Stimulated activated CD4-positive, alpha-beta T cell treated with anti-CD3 and anti-CD28 coated beads, Interleukin-4, amount 100 ng/mL, for 48 hours (primary cell): ENCODE measurements around the gene LDLRAD4.
"Not testable (repeated sequence)": the region's sequence is repeated elsewhere in the genome, so short reads cannot be mapped to it uniquely, and the experiment has no call there.

Source experiments
- DNase-seq, 2 donors: peaks; one replicate each; pipeline ENCODE4 v3.0.0-alpha.2; 2020; ENCODE audit warnings: low read depth in 2 of 2

The LDLRAD4 gene

DNA sequence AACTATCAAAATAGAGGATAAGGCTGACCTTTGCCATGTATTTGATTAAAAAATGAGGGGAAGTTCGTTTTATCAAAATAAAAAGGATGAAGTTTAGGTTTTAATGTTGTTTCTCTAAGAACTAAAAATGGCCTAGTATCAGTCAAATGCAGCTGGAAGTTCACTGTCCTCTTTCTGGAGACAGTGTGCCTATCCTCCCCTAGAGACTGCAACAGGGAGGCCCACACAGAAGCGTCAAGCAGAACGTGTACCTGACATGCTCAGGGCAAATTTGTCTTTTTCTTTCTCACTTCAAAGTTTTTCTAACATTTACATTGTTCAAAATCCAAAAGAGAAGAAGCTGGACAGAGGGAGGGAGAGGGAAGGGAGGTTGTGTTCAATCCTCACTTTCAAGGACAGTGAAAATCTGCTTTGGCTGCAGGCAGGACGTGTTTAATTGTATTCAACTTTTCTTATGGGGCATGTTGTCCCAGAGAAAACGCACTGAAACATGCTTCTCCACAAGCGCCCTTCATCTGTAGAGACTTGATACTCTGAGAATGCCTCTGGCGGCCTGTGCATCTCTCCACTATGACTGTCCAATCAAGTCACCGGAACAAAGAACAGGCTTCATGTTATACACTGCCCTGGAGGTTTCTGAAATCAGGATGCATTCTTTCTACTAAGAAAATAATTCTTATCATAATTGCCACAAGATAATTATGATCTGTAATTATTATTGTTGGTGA lies 442.7 kb downstream of the LDLRAD4 start:
- no peak for DNase-seq

GRCh38 chr18:13661779-13662256 lies 443.3 kb downstream of the LDLRAD4 start:
- no peak for DNase-seq

GRCh38 chr18:13672657-13673056 lies 454.1 kb downstream of the LDLRAD4 start:
- no peak for DNase-seq

GRCh38 chr18:13676471-13676870 lies 457.9 kb downstream of the LDLRAD4 start:
- no peak for DNase-seq

DNA sequence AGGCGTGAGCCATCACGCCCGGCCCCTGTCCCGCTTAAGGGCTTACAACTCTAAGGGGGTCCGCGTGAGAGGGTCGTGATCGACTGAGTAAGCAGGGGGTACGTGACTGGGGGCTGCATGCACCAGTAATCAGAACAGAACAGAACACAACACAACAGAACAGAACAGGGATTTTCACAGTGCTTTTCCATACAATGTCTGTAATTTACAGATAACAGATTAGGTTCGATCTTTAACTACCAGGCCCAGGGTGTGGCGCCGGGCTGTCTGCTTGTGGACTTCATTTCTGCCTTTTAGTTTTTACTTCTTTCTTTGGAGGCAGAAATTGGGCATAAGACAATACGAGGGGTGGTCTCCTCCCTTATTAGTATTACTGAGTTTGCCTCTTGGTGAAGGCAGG lies 458.8 kb downstream of the LDLRAD4 start:
- DNase-seq, result not testable (repeated sequence)

DNA sequence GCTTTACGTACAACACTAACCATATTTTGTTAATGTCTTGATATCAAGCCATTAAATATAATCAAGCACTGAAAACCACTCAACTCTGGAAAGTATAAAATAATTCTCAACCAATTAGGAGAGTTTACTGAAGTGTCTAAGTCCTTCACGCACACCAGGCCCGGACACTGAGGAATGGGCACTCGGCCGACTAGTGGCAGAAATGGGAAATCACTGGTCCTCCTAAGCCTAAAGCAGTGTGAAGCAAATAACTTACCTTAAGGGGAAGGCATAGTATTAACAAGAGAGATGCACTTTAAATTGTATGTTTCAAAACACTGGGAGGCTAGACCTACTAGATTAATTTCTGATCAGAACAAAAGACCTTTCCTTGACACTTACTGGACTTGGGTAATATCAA lies 462.1 kb downstream of the LDLRAD4 start:
- no peak for DNase-seq

DNA sequence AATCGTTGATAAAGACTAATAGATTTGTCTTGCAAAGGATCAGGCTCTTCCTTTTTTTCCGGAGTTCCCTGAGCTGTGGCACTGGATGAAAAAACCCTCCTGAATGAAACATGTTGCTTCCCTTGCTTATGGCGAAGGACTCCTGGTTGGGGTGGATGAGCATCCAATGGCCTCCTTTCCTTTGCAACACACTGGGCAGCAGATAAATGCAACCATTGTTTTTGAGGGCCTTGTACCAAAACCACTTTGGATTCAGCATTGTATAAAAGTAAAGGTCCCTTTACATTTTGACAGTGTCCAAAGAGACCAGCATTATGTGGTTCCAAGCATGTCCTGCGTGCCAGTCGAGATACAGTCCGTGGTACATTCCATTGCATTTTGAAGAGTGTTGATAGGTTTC lies 463.1 kb downstream of the LDLRAD4 start:
- no peak for DNase-seq

DNA sequence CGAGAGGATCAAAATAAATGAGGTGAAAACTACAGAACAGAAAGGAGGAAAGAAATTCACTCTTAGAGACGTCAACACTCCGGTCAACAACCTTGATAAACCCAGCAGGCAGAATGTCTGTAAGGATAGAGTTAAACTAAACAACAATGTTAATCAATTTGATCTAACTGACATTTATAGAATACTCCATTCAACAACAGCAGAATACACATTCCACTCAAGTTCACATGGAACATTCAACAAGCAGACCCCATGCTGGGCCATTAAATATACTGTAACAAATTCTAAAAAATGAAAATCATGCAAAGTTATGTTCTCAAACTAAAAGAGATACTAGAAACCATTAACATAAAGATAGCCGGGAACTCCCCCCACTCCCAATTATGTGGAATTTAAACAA lies 466.0 kb downstream of the LDLRAD4 start:
- no peak for DNase-seq

DNA sequence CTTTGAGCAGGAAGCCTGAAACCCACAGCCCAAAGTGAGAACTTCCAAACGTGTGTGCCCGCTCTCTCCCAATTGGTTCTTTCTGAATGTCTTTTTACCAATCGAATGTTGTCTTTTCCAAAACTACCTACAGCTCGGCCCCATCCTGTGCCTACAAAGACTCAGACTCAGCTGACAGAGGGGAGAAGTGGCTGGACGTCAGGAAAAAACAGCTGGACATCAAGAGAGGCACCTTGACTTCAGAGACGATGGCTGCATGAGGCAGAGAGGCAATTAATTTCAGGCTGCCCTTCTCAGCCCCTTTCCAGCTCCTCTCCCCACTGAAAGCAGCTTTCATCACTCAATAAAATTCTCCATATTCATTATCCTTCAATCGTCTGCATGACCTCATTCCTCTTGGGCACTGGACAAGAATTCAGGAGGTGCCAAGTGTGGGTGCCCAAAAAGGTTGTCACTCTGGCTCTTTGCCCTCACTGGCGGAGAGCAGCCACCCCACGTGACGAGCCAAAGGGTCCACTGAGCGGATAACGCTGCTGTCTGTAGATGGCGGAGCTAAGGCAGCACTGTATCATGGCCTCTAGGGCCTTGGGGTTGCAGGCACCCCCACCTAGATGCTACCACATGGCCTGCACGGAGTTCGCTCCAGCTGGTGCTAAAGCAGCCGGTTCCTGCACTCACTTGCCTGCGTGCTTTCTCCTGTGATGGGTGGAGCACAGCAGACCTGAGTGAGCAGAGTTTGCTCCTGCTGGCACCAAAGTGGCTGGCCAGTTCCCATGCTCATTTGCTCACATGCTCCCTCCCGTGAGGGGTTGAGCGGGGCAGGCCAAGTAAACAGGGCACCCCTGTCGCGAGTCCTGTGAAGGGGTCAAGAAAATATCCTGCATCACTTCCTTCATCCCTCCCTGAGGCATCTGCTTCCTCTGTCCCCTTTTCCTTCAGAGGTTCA lies 469.9 kb downstream of the LDLRAD4 start:
- DNase-seq, result no peak

DNA sequence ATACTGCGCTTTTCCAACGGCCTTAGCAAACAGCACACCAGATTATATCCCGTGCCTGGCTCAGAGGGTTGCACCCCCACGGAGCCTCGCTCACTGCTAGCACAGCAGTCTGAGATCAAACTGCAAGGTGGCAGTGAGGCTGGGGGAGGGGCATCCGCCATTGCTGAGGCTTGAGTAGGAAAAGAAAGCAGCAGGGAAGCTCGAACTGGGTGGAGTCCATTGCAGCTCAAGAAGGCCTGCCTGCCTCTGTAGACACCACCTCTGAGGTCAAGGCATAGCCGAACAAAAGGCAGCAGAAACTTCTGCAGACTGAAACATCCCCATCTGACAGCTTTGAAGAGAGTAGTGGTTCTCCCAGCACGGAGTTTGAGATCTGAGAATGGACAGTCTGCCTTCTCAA lies 471.5 kb downstream of the LDLRAD4 start:
- not testable (repeated sequence) for DNase-seq

DNA sequence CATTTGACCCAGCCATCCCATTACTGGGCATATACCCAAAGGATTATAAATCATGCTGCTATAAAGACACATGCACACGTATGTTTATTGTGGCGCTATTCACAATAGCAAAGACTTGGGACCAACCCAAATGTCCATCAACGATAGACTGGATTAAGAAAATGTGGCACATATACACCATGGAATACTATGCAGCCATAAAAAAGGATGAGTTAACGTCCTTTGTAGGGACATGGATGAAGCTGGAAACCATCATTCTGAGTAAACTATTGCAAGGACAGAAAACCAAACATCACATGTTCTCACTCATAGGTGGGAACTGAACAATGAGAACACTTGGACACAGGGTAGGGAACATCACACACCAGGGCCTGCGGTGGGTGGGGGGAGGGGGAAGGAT lies 476.8 kb downstream of the LDLRAD4 start:
- not testable (repeated sequence) for DNase-seq

GRCh38 chr18:13696961-13697360 lies 478.4 kb downstream of the LDLRAD4 start:
- DNase-seq, result no peak

DNA sequence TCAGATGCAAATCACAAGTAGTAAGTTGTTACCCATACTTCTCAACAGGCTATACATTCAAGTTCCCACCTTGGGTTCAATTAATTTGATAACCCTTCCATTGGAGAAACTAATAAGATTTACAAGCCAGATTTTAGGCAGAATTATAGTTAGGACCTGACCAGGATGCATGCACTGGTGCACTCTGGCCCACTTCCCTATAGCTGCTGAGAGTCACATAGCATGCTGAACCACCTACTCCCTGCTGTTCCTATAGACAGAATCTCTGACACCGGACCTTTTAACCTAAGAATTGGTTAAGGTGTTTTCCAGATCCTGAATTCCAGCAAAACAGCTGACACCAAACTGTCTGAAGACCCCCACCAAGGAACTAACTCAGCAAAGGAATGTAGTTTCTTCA lies 481.6 kb downstream of the LDLRAD4 start:
- no peak for DNase-seq
